Mesenteric fat pad (tissue), 1 donor: ENCODE results near the gene CXCL10. TPM values are rescaled to one million over a fixed set of nuclear protein-coding genes. Genes with fewer than 3 reads are reported as not detected.
"Not testable (repeated sequence)": the region's sequence is repeated elsewhere in the genome, so short reads cannot be mapped to it uniquely, and the experiment has no call there.

Experiments used
- DNase-seq: peaks from one replicate; pipeline ENCODE4 v3.0.0-alpha.2; 2020; ENCODE audit warnings: low spot score
- long read RNA-seq: library from polyadenylated mRNA; unstranded; transcript quantifications from one replicate; pipeline ENCODE4 v2.0.0, GENCODE V29; 2020
- total RNA-seq: library from RNA; stranded (reverse); fragmentation: NEBNext Ultra II Directional; extraction: Animal tissue kit (Norgen Biotek cat#: 25700); gene quantifications from one replicate; pipeline ENCODE4 v1.2.1, GENCODE V29; 2021
- donor health status: DM: yes; HTN: yes; CAD: no.

CXCL10 gene
- 0.39 TPM for total RNA-seq
- long read RNA-seq, result 0 reads

DNA sequence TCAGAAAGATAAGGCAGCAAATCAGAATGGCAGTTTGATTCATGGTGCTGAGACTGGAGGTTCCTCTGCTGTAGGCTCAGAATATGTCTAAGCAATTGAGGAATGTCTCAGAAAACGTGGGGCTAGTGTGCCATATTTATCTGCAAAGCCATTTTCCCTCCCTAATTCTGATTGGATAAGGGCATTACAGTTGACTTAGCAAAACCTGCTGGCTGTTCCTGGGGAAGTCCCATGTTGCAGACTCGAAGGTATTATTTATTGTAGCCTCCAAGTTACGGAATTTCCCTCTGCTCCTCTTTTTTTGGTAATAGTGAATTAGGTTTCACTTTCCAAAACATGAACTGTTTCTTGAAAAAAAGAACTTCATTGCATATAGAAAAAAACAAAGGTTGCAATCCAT, at the start of gene CXCL10:
Gene CXCL10 (minus strand): TSS at position 109 of the 400 bp plus-strand sequence. CDS start 66 bp downstream, at position 43.
- DNase-seq, result no peak

DNA sequence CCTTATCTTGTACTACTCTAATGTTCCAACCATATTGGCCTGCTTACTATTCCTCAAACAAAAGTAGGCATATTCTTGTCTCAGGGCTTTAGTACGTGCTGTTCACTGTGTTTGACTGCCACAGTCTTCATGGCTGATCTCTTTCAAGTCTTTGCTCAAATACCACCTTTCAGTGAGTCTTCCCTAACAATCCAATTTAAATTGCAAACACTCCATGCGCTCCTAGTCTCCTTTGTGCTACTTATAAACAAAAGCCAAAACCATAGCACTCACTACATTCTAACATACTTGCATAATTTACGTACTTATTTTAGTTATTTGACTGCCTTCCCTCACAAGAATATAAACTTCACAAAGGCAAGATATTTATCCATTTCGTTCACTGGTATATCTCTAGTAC, 49.5 kb upstream of the CXCL10 start:
- DNase-seq, result no peak

DNA sequence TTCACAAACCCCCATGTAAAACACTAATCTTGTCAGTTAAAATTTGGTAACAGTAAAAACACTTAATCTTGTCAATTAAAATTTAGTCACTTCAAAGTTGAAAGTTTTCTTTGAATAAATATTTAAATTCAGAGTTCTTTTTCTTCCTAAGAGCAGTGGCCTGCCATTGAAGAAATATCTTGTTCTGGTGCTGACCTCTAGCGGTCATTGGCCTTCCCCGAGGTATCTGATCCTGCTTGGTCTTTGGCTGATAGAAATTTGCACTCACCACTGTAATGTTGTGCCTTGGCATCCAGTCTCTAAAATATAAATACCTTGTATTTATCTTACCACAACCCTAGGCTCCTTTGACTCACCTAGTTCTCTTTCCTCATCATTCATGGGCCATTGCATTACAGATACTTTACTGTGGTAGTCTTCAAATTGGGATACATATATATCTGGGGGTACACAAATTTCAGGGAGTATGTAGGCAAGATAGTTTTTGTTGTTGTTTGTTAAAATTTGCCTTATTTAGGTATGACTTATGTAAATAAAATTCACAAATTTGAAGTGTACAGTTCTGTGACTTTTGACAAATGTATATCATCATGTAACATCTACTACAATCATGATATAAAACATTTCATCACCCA, 44.5 kb upstream of the CXCL10 start:
- no peak for DNase-seq

DNA sequence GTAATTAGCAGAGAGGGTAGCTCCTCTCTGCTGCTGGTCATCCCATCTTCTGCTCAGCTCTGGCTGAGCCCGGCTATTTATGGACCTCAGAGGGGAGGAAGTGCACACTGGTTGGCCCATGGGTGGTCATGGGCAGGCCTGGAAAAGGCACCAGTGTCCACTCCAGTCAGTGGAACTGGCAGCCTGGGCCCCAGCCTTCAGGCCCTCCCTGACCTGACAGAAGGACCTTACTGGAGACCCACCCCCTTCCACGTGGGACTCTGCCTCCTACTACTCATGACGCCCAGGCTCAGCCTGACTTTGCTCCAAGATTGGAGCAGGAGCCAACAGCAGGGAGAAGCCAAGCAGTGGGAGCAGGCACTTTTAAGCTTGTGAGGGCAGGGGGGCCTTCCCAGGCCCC, 43.2 kb upstream of the CXCL10 start:
- DNase-seq, result no peak

DNA sequence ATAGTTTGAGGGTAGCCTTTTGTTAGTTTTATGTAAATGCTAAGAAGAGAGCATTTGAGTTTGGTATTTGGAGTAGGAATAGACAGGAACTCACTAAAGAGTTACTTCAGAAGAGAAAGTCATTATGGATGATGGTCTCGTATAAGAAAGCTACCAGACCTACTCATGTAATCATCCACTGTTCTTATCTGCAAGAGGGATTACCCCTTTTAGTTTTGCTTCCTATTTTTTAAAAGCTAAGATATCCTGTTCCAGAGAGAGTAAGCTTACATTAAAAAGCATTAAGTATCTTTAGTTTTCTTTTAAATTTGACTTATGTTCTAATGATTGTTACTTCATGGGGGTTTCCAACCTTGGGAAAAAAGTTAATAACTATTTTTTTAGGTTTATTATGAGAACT, 38.7 kb upstream of the CXCL10 start:
- no peak for DNase-seq

DNA sequence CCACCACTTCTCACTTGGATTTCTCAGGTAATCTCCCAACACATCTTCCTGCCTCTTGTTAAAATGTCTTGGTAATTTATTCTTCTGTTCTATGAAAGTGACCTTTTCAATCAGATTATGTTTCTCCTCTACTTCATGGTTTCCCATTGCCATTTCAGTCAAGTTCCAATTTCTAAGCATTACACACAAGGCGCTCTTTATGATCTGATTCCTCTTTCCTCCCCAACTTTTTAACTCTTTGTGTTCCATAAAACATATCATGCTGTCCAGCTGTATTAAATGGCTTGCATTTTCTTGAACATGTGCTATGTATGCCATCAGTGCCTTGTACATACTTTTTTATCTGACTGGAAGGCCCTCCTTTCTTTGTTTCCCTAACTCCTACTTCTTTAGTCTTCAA, 38.1 kb upstream of the CXCL10 start:
- no peak for DNase-seq

DNA sequence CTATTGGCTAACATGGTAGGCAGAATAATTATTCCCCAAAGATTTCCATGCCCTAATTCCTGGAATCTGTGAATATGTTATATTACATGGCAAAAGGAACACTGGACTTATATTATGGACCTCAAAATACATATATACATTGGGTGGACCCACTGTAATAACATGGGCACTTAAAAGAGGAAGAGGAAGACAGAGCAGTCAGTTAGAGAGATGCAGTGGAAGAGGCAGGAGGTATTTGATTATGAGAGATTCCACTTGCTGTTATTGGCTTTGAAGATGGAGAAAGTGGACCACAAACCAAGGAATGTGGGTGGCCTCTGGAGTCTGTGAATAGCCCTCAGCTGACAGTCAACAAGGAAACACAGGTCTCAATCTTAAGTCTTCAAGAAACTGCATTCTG, 37.2 kb upstream of the CXCL10 start:
- DNase-seq, result no peak

DNA sequence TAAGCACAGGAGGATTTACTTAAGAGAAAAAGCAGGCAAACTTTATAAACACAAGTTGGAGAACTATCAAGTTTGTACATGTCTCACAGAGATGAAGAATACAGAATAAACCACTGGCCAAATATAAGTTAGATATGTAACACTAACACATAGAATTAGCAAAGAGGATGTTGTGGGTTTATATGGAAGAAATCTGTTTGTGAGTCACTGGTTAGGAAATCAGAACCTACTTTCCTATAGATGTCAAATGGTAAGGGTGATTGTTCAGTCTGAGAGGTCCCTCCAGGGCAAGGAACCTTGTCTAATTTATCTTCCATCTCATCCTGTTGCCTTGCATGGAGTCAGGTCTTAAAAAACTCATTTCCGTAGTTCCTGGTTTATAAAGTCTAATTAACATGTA, 36.5 kb upstream of the CXCL10 start:
- no peak for DNase-seq

DNA sequence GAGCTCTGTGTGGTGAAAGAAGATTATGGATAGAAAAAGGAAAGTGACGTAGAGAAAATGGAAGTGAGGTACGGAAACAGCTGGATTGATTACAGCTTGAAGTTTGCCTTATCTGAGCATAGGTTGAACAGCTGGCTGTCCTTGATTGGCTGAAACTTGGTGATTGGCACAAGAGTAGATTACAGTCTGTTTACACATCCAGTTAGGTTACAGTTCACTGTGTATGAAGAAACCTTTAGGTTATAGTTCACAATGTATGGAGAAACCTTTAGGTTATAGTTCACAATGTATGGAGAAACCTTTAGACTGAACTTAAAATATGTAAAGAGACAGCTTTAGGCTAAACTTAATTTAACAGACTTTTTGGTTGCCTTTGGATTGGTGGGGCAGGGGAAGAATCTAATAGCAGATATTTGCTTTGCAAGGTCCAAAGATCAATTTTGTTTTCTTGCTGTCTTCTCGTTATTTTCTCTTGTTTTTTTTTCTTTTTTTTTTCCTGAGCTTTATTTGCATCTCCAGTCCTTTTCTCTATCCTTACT, 35.7 kb upstream of the CXCL10 start:
- no peak for DNase-seq

DNA sequence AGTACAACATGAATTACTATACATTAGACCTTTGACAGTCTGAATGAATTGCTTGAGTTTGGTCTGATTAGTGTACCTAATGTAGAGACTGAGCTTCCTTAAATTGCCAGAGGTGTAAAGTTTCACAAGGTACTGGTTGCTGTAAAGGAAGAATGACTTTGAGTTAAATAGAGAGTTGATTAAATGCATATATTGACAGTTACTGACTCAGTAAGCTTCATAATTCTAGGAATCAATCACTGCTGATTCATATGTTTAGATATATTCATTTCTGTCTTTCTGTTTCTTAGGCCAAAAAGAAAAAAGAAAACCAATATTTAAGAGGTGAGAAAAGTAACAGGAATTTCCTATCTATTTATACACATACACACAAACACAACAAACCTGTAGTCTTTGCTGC, 35.0 kb upstream of the CXCL10 start:
- DNase-seq, result no peak

DNA sequence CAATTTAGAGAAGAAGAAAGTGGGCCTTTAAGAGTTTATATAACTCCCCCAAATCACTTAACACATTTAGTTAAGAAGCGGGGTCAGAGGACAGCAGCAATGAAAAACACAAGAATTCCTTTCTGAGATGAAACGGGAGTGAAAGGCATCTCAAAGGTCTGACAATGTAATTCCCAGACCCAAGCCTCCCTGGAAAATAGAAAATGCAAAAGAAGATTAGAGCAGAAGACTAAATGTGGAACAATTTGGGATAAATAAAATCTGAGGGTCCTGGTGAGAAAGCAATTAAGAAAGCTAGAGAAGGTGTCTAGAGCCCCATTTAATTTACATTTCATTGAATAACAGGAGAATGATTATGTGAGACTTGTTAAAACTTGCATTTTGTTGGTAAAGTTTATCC, 32.1 kb upstream of the CXCL10 start:
- no peak for DNase-seq

DNA sequence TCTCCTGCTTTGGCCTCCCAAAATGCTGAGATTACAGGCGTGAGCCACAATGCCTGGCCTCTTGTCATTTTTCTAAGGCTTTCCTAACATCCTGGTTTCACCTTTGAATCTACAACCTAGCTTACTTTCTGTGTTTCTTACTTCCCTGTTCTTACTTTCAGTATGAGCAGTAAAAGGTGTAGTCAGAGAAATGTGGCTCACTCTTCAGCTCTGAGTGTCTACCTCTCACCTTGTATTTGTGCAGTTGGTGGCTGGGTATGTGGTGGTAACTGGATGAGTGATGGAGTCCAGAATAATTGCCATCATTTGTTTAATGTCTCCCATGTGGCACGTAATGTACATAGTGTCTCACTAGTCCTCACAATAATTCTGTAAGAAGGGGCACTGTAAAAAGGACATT, 31.7 kb upstream of the CXCL10 start:
- DNase-seq, result no peak

DNA sequence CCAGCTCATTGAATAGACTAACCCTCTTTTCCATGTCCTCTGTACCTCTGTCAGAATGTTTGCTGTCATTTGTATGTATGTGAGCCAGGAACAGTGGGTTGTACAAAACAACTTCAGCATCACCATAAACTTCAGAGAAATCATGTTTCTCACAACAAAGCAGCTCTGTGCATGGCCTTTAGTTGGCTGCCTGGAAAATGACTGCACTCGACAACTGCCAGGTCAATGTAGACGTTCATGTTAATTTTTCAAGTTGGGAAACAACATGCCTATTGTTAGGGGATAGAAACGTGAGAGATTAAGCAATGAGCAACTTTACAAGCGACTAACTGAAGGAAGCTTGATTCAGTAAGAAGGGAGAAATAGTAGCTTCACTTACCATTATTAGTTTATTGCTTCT, 30.4 kb upstream of the CXCL10 start:
- no peak for DNase-seq

DNA sequence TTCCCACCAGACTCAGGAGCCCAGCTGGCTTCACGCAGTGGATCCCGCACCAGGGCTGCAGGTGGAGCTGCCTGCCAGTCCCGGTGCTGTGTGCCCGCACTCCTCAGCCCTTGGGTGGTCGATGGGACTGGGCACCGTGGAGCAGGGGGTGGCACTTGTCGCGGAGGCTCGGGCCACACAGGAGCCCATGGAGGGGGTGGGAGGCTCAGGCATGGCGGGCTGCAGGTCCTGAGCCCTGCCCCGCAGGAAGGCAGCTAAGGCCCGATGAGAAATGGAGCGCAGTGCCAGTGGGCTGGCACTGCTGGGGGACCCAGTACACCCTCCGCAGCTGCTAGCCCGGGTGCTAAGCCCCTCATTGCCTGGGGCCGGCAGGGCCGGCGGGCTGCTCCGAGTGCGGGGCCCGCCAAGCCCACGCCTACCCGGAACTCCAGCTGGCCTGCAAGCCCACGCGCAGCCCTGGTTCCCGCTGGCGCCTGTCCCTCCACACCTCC, 27.3 kb upstream of the CXCL10 start:
- DNase-seq, result not testable (repeated sequence)

DNA sequence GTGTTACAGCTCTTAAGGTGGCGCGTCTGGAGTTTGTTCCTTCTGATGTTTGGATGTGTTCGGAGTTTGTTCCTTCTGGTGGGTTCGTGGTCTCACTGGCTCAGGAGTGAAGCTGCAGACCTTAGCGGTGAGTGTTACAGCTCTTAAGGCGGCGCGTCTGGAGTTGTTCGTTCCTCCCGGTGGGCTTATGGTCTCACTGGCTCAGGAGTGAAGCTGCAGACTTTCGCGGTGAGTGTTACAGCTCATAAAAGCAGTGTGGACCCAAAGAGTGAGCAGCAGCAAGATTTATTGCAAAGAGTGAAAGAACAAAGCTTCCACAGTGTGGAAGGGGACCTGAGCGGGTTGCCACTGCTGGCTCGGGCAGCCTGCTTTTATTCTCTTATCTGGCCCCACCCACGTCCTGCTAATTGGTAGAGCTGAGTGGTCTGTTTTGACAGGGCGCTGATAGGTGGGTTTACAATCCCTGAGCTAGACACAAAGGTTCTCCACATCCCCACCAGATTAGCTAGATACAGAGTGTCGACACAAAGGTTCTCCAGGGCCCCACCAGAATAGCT, 26.6 kb upstream of the CXCL10 start:
- not testable (repeated sequence) for DNase-seq

DNA sequence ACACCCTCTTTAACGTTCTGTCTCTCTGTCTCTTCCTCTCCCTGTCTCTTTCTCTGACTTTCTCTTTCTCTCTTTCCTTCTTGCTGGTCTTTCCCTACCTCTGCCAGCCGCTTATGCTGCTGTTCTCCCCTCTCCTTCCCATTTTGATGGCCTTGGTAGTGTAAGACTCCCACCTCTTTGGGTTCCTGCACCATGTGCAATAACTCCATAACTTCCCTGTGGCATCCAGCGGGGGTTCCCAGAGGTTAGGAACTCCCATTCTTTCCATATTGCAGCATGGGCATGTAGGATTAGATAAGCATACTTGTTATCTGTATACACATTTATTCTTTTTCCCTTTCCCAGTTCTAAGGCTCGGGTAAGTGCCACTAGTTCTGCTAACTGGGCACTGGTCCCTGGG, 21.4 kb upstream of the CXCL10 start:
- DNase-seq, result not testable (repeated sequence)

DNA sequence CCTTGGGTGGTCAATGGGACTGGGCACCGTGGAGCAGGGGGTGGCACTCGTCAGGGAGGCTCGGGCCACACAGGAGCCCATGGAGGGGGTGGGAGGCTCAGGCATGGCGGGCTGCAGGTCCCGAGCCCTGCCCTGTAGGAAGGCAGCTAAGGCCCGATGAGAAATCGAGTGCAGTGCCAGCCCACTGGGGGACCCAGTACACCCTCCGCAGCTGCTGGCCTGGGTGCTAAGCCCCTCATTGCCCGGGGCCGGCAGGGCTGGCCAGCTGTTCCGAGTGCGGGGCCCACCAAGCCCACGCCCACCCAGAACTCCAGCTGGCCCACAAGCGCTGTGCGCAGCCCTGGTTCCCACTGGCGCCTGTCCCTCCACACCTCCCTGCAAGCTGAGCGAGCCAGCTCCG, 20.0 kb upstream of the CXCL10 start:
- DNase-seq, result not testable (repeated sequence)

DNA sequence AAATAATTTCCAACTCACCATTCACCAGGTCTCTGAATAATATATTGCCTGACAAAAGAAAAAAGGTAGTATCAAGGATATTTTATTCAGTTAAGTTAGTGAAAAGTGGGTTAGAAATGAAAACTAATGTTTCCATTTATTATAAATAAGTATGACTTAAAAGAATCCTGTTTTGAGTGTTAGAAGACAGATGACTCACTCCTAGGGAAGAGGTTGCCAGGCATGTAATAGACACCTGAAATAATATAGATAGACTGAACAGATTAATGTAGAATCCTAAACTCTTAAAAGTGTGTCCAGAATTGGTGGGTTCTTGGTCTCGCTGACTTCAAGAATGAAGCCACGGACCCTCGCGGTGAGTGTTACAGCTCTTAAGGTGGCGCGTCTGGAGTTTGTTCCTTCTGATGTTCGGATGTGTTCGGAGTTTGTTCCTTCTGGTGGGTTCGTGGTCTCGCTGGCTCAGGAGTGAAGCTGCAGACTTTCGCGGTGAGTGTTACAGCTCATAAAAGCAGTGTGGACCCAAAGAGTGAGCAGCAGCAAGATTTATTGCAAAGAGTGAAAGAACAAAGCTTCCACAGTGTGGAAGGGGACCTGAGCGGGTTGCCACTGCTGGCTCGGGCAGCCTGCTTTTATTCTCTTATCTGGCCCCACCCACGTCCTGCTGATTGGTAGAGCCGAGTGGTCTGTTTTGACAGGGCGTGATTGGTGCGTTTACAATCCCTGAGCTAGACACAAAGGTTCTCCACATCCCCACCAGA, 19.1 kb upstream of the CXCL10 start:
- not testable (repeated sequence) for DNase-seq

DNA sequence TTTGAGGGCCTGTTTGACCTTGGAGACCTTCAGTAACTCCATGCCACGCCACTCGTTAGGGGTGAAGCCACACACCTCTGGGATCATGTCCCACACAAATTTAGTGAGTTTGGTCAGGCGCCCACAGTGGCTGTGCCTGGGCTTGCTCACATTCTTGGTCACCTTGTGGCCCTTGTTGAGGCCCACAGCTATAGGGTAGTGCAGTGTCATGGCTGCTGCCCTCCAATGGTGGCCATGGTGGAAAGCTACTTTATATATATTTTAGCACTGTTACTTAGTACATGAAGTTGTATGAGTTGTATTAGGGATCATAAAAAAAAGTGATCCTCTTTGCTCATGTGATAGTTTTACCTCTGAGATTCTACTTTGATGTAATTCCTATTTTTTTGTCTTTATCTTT, 13.6 kb upstream of the CXCL10 start:
- no peak for DNase-seq

DNA sequence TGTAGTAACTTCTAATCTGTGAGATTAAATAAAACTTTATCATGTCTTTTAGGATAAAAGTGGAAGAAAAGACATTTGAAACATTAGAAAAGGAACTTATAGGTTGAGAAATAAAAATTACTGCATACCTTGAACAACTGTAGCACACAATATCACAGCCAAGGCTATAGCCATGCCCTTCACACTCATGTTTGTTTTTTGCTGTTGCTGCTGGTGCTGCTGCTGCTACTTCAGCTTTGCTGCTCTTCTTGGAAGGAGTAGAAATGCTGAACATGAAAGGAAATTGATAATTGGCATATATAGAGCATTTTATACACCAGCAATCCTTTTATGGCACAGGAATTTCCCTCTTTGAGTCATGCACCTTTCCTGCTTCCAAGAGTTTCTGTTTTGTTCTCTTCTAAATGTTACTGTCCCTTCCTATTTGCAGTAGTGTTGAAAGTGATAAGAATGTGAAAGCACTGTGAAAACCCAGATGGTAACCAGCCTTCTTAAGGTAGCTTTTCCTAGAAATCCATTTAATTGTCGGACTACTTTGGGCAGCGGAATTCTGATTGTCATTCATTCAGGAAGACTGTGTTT, 12.6 kb upstream of the CXCL10 start, which contains the start of gene CXCL11:
Gene CXCL11 (minus strand): TSS at position 272 of the 582 bp plus-strand sequence. CDS start 83 bp downstream, at position 189.
- no peak for DNase-seq

DNA sequence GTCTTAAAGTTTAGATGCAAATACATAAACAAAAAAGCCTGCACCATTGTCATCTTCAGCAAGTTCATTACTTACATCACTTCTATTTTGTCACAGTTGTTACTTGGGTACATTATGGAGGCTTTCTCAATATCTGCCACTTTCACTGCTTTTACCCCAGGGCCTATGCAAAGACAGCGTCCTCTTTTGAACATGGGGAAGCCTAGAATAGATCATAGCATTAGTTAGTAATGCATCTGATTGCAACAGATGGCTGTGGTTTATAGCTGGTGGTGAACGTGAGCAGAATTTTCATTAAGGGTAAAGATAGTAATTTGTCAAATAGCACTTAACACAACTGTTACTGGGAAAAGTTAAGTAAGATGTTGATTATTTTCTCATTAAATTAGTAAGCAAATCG, 11.8 kb upstream of the CXCL10 start:
- no peak for DNase-seq

DNA sequence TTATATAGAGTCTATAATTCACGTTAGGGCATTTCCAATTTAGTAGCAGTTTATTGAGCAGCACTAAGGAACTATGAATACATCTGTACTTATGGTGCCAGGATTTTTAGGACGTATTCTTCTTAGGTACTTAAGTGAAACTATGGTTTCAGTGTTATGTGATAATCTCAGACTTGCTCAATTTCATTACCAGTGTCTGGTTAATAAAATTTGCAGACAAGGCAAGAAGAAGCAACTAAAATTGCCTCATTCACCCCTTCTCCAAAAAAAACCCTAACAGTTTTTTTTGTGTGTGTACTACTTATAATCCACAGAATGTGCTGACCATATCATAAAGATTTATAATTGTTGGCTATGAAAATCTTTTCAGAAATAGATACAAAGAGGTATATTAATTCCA, 6.0 kb upstream of the CXCL10 start:
- no peak for DNase-seq
